IPS-18c (cell line): ENCODE results near the gene MUC20.
"Not testable (repeated sequence)": the region's sequence is repeated elsewhere in the genome, so short reads cannot be mapped to it uniquely, and the experiment has no call there.

Source experiments
- H3K4me3 ChIP-seq: 2 replicates; pipeline ENCODE4 v1.7.0; 2013; ENCODE audit warnings: low read depth, mild to moderate bottlenecking, low read length, moderate library complexity; ENCODE audit not compliant: insufficient read depth
- H3K9me3 ChIP-seq: one replicate; pipeline ENCODE4 v1.6.1; 2013; ENCODE audit warnings: mild to moderate bottlenecking, low read length, moderate library complexity; ENCODE audit not compliant: control insufficient read depth, insufficient read depth

MUC20 gene

DNA sequence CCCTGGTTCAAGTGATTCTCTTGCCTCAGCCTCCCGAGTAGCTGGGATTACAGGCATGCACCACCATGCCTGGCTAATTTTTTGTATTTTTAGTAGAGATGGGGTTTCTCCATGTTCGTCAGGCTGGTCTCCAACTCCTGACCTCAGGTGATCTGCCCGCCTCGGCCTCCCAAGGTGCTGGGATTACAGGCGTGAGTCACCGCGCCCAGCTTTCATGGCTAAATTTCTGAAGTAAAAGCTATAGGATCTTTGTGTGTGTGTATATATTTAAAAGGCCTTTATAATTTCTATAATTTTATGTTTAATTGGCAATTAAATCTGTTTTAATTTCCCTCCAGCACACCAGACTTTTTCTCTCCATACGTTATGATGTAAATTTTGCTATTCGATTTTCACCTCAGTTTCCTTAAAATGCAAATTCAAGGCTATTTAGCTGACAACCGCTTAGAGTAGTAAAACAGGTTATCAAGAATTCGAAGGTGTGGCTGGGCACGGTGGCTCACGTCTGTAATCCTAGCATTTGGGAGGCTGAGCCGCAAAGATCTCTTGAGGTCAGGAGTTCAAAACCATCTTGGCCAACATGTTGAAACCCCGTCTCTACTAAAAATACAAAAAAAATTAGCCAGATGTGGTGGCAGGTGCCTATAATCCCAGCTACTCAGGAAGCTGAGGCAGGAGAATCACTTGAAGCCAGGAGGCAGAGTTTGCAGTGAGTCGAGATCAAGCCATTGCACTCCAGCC lies 1.1 kb upstream of the MUC20 start:
- H3K4me3 ChIP-seq, H3K9me3 ChIP-seq: not testable (repeated sequence)

DNA sequence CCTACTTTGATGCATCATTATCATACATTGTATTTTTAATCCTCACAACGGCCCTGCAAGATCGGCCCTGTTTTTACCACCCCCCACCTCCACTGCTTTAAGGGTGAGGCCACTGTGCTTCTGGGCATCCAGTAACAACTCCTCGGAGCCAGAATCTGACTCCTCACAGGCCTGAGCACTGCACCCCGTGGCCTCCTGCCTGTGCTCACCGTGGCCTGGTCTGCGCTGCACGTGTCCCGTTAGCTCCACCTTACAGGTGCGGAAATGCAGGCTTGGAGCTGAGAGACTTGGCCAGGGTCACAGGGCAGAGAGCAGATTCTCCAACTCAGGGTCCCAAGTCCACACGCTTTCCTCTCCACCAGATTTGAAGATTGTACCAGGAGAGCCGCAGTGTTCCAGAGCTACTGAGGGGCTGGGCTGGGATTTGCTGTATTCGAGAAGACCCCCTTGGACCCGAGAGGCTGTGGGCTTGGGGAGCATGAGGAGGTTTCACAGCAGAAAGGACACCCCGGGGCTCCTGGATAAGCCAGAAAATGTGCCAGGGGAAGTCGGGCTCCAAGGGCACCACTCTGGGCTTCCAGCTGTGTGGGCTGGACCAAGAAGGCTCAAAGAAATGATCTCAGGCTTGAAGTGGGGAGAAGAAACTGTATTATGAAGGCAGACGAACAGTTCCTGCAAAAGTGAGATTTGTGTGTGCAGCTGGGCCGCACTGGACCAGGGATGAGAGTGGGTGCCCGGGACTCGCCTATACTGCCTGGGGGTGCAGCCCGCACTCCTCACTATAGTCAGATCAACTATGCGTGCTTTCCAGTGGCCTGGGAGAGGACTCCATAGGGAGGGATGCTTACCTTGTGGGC lies 1.6 kb downstream of the MUC20 start:
- not testable (repeated sequence) for H3K9me3 ChIP-seq, H3K4me3 ChIP-seq

DNA sequence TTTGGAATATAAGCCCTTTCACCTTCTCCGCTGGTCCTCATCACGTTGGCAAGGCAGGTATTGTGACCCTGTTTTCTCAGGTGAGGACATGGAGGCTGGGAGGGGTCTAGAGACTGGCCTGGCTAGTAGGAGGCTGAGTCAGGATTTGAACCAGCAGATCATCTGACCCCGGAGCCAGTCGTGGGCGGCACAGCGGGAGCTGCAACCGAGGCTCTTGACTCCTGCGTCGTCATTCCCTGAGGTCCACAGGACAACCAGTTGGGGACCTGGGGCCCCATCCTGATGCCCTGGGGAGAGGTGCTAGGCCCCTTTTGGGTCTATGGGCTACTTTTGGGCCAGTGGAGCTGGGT lies 2.2 kb downstream of the MUC20 start:
- H3K4me3 ChIP-seq, H3K9me3 ChIP-seq: not testable (repeated sequence)

DNA sequence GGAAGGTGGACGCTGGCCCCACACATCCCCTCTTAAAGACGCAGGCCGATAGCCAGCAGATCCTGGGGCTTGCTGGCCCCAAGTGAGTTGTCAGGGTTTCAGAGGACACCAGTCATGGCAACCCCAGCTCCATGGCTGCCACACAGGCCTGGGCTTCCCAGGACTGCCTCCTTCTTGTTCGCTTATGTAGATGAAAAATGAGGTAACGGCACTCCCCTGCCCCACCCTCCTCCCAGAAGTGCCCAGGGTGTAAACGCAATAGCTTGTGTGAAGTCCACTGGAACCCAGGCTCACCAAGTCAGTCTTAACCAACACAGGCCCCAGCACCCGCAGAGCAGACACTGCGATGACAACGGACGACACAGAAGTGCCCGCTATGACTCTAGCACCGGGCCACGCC lies 3.6 kb downstream of the MUC20 start:
- not testable (repeated sequence) for H3K9me3 ChIP-seq, H3K4me3 ChIP-seq

DNA sequence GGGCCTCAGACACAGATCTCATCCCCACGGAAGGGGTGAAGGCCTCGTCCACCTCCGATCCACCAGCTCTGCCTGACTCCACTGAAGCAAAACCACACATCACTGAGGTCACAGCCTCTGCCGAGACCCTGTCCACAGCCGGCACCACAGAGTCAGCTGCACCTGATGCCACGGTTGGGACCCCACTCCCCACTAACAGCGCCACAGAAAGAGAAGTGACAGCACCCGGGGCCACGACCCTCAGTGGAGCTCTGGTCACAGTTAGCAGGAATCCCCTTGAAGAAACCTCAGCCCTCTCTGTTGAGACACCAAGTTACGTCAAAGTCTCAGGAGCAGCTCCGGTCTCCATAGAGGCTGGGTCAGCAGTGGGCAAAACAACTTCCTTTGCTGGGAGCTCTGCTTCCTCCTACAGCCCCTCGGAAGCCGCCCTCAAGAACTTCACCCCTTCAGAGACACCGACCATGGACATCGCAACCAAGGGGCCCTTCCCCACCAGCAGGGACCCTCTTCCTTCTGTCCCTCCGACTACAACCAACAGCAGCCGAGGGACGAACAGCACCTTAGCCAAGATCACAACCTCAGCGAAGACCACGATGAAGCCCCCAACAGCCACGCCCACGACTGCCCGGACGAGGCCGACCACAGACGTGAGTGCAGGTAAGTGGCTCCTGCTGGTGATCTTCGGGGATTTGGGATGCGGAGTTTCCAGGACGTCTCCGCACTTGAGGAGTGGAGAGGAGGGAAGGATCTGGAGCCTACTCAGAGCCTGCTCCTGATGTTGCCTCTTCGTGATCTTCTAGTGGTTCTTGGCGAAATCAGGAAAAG lies 5.3 kb downstream of the MUC20 start:
- H3K9me3 ChIP-seq, H3K4me3 ChIP-seq: not testable (repeated sequence)

DNA sequence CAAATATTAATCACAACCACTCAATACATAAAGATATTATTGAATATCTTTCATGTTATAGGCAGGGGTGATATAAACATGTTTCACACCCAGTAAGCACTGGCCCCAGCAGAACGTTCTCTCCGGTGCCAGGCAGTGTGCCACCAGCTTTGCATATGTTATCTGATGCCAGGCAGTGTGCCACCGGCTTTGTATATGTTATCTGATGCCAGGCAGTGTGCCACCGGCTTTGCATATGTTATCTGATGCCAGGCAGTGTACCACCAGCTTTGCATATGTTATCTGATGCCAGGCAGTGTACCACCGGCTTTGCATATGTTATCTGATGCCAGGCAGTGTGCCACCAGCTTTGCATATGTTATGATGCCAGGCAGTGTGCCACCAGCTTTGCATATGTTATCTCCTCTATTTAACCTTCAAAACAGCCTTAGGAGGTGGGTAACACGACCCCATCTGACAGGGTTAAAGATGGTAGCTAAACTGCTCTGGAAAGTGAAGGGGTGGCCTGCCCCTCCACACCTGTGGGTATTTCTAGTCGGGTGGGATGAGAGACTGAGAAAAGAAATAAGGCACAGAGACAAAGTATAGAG lies 6.9 kb downstream of the MUC20 start:
- H3K4me3 ChIP-seq = no peak overlapping the region
- H3K9me3 ChIP-seq = no peaks in the 10 kb centered on the region

DNA sequence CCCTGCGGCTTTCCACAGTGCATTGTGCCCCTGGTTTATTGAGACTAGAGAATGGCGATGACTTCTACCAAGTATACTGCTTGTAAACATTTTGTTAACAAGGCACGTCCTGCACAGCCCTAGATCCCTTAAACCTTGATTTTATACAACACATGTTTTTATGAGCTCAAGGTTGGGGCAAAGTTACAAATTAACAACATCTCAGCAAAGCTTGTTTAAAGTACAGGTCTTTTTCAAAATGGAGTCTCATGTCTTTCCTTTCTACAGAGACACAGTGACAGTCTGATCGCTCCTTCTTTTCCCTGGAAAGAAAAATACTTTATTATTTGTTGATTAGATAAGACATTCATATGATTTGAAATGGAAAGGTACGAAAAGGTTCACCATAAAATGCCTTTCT lies 8.0 kb downstream of the MUC20 start:
- H3K9me3 ChIP-seq = not testable (repeated sequence)

DNA sequence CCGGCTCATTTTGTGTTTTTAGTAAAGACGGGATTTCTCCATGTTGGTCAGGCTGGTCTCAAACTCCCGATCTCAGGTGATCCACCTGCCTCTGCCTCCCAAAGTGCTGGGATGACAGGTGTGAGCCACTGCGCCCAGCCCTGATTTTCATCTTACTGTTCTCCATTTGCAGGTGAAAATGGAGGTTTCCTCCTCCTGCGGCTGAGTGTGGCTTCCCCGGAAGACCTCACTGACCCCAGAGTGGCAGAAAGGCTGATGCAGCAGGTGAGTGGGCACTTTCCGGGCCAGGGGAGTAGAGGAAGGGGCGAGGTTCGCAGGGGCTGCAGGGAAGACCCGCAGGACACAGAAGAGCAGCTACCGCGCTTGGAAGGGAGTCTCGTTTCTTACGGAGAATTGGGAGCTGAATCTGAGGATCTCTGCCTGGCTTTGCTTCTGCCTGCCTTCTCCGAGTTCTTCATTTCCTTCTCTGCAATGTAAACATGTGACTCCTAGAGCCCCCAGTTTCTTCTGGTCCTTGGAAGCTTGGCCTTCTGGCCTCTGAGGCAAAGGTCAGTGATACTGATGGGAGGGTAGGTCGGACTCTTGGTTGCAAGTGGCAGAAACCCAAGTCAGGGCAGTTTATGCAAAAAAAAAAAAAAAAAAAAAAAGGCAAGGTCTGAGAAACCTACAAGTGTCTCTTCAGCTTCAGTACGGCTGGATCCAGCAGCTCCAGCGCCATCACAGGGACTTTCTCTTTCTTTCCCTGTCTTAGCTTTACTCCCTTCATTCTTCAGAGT lies 8.9 kb downstream of the MUC20 start:
- H3K9me3 ChIP-seq = no peaks in the 10 kb centered on the region
- no peak overlapping the region for H3K4me3 ChIP-seq

More for the DNA sequence above, 8.0 kb downstream of the MUC20 start:
- not testable (repeated sequence) for H3K4me3 ChIP-seq

DNA sequence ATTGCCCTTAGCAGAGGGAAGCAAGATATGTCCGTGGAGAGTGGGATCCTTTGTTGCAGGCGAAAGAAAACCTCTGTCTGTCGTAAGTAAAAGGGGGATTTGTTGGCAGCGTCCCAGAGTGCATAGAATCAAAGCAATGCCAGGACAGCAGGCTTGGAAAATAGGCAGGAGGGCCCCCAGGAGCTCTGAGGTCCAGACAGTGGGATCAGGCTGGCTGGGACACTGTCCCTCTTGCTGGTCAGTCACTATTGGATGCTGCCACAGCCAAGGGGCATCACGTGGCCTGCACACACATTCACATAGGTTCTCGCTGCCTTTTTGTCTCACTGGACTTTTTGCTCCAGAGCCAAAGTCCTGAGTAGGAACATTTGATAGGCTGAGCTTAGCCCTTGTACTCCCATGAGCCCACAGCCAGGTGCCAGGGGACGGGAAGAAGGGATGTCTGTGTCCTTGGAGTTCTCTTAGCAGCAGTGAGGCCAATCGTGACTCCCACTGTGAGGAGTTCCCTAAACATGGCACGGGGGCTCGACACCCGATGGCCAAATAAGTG lies 10.7 kb downstream of the MUC20 start:
- Histone ChIP-seq H3K9me3 (no peaks in the 10 kb centered on the region), H3K4me3 (no peak overlapping the region)

DNA sequence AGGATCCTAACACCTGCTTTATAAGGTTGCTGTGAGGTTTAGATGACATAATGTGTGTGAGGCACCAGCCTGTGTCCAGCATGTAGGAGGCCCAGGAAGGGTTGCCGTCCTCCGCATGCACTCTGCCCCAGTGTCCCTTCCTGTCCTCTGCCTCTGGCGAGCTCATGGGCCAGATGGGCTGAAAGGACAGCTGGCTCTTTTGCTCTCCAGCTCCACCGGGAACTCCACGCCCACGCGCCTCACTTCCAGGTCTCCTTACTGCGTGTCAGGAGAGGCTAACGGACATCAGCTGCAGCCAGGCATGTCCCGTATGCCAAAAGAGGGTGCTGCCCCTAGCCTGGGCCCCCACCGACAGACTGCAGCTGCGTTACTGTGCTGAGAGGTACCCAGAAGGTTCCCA lies 12.2 kb downstream of the MUC20 start:
- Histone ChIP-seq H3K9me3 (no peaks in the 10 kb centered on the region), H3K4me3 (no peak overlapping the region)

DNA sequence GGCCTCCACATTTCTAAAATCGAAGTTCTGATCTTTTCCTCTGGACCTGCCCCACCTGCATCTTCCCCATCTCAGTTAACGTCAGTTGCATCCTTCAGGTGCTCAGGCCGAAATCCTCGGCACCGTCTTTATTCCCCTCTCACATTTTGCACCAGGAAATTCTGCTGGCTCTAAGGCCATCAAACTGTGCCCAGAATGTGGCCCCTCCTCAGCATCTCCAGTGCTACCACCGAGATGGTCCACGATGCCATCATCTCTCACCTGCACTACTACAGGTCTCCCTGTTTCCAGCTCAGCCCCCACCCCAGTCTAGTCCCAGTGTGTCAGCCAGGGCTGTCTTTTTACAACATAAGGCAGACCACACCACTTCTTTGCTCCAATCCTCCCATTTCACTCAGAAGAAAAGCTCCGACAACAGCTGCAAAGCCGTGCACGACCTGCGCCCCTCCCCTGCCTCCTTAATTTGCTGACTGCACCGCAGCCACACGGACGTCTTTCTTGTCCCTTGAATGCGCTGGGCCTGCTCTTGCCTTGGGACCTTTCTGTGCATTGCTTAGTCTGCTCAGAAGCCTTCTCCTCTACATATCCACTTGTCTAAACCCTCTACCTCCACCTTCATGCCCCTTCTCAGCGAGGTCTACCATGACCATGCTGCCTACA lies 14.4 kb downstream of the MUC20 start:
- Histone ChIP-seq H3K9me3 (no peaks in the 10 kb centered on the region), H3K4me3 (no peak overlapping the region)

DNA sequence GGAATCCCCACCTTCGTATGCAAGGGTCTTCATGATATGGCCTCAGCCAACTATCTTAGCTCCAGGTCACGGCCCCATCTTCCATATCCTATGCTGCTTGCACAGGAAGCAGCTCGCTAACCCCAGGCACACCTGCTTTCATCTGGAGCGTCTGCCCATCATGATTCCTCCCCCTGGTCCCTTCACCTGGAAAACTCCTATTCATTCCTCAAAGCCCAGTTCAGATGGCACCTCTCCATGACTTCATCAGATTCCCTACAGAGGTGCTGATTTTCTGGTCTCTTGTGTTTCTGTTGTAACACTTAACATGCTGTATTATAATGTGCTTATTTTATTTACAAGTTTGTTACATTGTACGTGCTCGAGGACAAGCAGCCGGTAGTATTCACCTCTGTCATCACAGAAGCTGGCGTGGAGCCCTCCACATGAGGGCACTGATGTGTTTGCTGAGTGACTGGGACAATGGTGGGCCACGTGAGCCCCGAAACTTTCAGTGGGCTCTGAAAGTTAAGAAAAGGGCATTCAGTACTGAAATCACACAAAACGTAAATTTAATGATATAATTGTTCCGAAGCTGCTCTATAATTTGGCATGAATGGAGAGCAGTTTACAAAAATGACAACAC lies 16.2 kb downstream of the MUC20 start:
- Histone ChIP-seq H3K9me3 (no peaks in the 10 kb centered on the region), H3K4me3 (no peak overlapping the region)

DNA sequence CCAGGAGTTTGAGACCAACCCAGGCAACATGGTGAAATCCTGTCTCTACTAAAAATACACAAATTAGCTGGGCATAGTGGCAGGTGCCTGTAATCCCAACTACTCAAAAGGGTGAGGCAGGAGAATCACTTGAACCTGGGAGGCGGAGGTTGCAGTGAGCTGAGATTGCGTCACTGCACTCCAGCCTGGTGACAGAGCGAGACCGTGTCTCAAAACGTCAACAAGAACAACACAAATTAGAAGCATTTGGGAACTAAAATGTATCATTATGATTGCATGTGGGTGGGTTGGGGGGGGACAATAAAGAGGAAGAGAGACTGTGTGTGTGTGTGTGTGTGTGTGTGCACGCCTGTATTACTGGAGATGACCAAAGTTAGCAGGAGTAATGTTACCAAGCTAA lies 17.0 kb downstream of the MUC20 start:
- not testable (repeated sequence) for H3K4me3 ChIP-seq, H3K9me3 ChIP-seq

DNA sequence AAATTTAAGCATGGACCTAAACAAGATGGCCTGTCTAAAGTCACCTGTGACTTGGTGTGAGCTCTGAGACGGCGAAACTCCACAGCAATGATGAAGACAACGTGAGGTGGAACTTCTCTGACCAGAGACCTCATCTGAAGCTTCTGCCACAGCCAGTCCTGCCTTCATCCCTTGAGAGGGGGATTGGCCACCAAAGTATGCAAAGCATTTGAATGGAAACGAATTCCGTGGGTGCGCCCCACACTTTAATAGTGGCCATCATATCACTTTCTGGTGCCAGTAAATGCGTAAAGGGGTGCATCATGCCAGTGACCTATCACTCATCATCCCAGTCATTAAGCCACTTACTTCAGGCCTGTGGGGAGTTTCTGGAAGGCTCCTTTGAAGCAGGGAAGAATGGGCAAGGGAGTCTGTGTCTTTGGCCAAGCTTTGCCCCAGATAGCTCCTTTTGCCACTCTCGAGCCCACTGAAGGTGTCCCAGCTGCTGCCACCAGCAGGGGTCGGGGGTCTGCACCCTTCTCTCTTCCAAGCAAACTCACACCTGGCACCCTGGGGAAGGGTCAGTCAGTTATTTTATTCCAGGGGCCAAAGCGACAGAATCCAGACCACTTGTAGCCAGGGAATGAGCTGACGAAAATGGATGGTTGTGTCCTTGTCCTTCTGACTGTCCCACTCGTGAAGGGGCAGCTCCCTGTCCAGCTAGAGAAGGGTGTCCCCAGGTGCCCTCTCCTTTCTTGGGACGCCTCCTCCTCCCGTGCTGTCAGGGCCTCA lies 17.7 kb downstream of the MUC20 start:
- H3K4me3 ChIP-seq = no peak overlapping the region
- H3K9me3 ChIP-seq = no peaks in the 10 kb centered on the region

DNA sequence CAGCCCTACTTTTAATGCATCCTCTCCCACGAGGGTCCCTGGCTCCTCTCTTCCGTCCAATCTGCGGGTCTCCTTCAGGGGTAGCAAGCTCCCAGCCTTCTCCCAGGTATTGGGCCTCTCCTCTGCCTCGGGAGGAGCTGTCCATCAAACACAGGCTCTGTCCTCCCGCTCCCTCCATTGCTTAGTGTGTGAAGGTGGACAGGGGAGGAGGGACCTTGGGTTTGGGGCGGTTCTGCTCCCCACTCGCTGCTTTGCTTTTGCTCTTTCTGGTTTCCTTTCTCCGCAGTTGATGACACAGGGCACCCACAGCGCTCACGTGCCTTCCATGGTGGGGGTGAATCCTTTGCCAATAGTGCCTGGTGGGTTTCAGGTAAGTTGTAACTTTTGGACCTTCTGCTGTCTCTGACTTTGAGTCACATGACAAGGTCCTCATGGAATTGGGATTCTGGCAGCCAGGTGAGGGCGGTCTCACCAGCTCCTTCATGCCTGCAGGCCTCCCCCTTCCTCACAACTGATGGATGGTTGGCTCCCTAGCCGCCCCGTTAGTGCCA lies 18.9 kb downstream of the MUC20 start:
- no peaks in the 10 kb centered on the region for H3K9me3 ChIP-seq
- H3K4me3 ChIP-seq = no peak overlapping the region
